HG02938 (cell line): ENCODE data around the gene LDLRAP1.

ENCODE experiments used
- ATAC-seq: cut with Tn5 transposase; IDR thresholded peaks from one replicate; pipeline ENCODE4 v1.9.1; 2021; ENCODE audit warnings: mild to moderate bottlenecking, moderate library complexity; ENCODE audit not compliant: unreplicated experiment

Gene LDLRAP1

GRCh38 chr1:25523542-25523941, 19.9 kb upstream of the LDLRAP1 start:
- ATAC-seq = no peak

- no peak for ATAC-seq
Observed at GRCh38 chr1:25524568-25525360, 18.6 kb upstream of the LDLRAP1 start.

GRCh38 chr1:25525361-25525688, 18.1 kb upstream of the LDLRAP1 start:
- no peak for ATAC-seq

GRCh38 chr1:25526753-25527152, 16.7 kb upstream of the LDLRAP1 start:
- ATAC-seq = no peak

- no peak for ATAC-seq
Observed at GRCh38 chr1:25527226-25527846, 16.1 kb upstream of the LDLRAP1 start.

GRCh38 chr1:25527946-25528595, 15.3 kb upstream of the LDLRAP1 start:
- ATAC-seq = no peak

GRCh38 chr1:25528881-25529517, 14.4 kb upstream of the LDLRAP1 start:
- no peak for ATAC-seq

GRCh38 chr1:25529518-25530185, 13.8 kb upstream of the LDLRAP1 start:
- ATAC-seq = no peak

- no peak for ATAC-seq
Observed at GRCh38 chr1:25530186-25531081, 13.0 kb upstream of the LDLRAP1 start.

- no peak for ATAC-seq
Observed at GRCh38 chr1:25531082-25531461, 12.3 kb upstream of the LDLRAP1 start.

- no peak for ATAC-seq
Observed at GRCh38 chr1:25532970-25533369, 10.4 kb upstream of the LDLRAP1 start.

- ATAC-seq = no peak
Observed at GRCh38 chr1:25533775-25534409, 9.5 kb upstream of the LDLRAP1 start.

GRCh38 chr1:25534410-25534788, 9.0 kb upstream of the LDLRAP1 start:
- no peak for ATAC-seq

- ATAC-seq = no peak
Observed at GRCh38 chr1:25536124-25536523, 7.3 kb upstream of the LDLRAP1 start.

GRCh38 chr1:25537153-25537831, 6.1 kb upstream of the LDLRAP1 start:
- ATAC-seq = no peak

- no peak for ATAC-seq
Observed at GRCh38 chr1:25538191-25538767, 5.1 kb upstream of the LDLRAP1 start.

- ATAC-seq = no peak
Observed at GRCh38 chr1:25540750-25541342, 2.6 kb upstream of the LDLRAP1 start.

- ATAC-seq = no peak
Observed at GRCh38 chr1:25541425-25541824, 2.0 kb upstream of the LDLRAP1 start.
